ENCODE data around the gene CDK6.

The CDK6 gene

GRCh38 chr7:92557249-92557648, 279.1 kb downstream of the CDK6 start:
- CTCF ChIA-PET: interaction anchor here (1.0 to 2.9 kb wide), 5 partner anchors 8 to 29 kb away, joined by 3 to 10 read pairs (median 6); partner anchors contain the start of genes PEX1 and RBM48
- DNase-seq (ENCODE audit: extremely low spot score): no peak
- no peak for TF ChIP-seq CTCF (IDR thresholded peaks at IDR 0.05; ENCODE audit: control extremely low read depth, extremely low read depth, low read depth, missing control alignments)
- POLR2A ChIA-PET: no interaction called here

All from GM10248 (cell line).